Ovary (tissue), 3 donors: ENCODE measurements around the gene COIL.

ENCODE experiments used
- CTCF ChIP-seq, 3 donors: fragments of 450-650 bp in 2 of 3; fragments of 200-600 bp in 1 of 3; IDR thresholded peaks; one replicate each; pipeline versions ENCODE4 v1.5.1 to v1.8.0; 2016 to 2022; ENCODE audit warnings: antibody characterized with exemption in 3 of 3, mild to moderate bottlenecking in 1 of 3
- EP300 ChIP-seq: sonication (generic); formaldehyde crosslinking; IDR thresholded peaks from one replicate; pipeline ENCODE4 v1.6.1; 2017; ENCODE audit warnings: antibody characterized with exemption
- donor health status: DM: no; HTN: no; CAD: no.

- TF ChIP-seq EP300, result no peak
- no peak for TF ChIP-seq CTCF (IDR thresholded peaks at IDR 0.05)
Observed at GRCh38 chr17:56917559-56918296, 43.1 kb downstream of the COIL start.
